Ascending aorta (tissue), 2 donors: Measurements from ENCODE around the gene TMEM87A. TPM values are rescaled to one million over a fixed set of nuclear protein-coding genes. Genes with fewer than 3 reads are reported as not detected.
"Not testable (repeated sequence)": the region's sequence is repeated elsewhere in the genome, so short reads cannot be mapped to it uniquely, and the experiment has no call there.

ENCODE experiments used
- DNase-seq, 2 donors: peaks; one replicate each; pipeline ENCODE4 v3.0.0-alpha.2; 2019; ENCODE audit warnings: low spot score in 2 of 2
- H3K27ac ChIP-seq, 2 donors: fragments of 200-600 bp; sonication (generic); one replicate each; pipeline ENCODE4 v1.5.1; 2016 to 2017; ENCODE audit warnings: mild to moderate bottlenecking in 1 of 2
- H3K27me3 ChIP-seq: fragments of 200-600 bp; sonication (generic); one replicate; pipeline ENCODE4 v1.5.1; 2017
- H3K36me3 ChIP-seq, 2 donors: fragments of 200-600 bp; sonication (generic); one replicate each; pipeline ENCODE4 v1.5.1; 2016
- H3K4me1 ChIP-seq, 2 donors: fragments of 200-600 bp; sonication (generic); one replicate each; pipeline ENCODE4 v1.5.1; 2016 to 2017; ENCODE audit warnings: mild to moderate bottlenecking in 1 of 2
- H3K4me3 ChIP-seq, 2 donors: fragments of 200-600 bp; sonication (generic); one replicate each; pipeline ENCODE4 v1.5.1; 2016 to 2017; ENCODE audit warnings: mild to moderate bottlenecking in 1 of 2
- H3K9me3 ChIP-seq, 2 donors: fragments of 200-600 bp; sonication (generic); one replicate each; pipeline ENCODE4 v1.5.1; 2016
- intact Hi-C: fragments of 100-400 bp; cut with DNase I; formaldehyde crosslinking; loops from one replicate; pipeline ENCODE4 v1.15.1; 2023
- total RNA-seq: library from RNA; depleted of rRNA; stranded (reverse); fragments of >200 nt; gene quantifications from one replicate; pipeline ENCODE4 v1.1.0, GENCODE V29; 2016
- TF ChIP-seq, protein P1 (sequence below), 3 experiments: fragments of 200-600 bp in 2 of 3; fragments of 450-650 bp in 1 of 3; sonication (generic) in 2 of 3; IDR thresholded peaks; one replicate each; pipeline ENCODE4 v1.5.1; 2016 to 2019; ENCODE audit warnings: antibody characterized with exemption in 3 of 3, mild to moderate bottlenecking in 1 of 3, moderate library complexity in 1 of 3

Gene TMEM87A
- total RNA-seq, 1 donor from 2014 or later, result 25.4 TPM

DNA sequence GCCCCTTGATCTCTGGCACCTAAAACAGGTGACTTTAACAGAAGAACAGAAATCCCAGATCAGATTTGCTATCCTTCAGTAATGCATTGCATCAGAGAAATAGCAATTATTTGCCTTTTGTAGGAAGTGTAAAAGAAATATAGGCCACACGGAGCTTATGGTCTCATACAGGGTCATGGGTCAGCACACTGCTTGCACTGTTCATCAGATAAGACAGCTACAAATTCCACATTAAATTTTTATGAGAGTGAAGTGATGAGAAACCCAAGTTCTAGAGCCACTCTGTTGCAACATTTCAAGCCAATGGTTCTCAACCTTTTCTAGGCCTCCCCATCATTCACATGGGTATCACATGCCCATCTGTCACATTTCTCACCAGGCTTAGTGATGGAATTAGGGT lies 33.4 kb upstream of the TMEM87A start:
- TF ChIP-seq, protein P1, sequence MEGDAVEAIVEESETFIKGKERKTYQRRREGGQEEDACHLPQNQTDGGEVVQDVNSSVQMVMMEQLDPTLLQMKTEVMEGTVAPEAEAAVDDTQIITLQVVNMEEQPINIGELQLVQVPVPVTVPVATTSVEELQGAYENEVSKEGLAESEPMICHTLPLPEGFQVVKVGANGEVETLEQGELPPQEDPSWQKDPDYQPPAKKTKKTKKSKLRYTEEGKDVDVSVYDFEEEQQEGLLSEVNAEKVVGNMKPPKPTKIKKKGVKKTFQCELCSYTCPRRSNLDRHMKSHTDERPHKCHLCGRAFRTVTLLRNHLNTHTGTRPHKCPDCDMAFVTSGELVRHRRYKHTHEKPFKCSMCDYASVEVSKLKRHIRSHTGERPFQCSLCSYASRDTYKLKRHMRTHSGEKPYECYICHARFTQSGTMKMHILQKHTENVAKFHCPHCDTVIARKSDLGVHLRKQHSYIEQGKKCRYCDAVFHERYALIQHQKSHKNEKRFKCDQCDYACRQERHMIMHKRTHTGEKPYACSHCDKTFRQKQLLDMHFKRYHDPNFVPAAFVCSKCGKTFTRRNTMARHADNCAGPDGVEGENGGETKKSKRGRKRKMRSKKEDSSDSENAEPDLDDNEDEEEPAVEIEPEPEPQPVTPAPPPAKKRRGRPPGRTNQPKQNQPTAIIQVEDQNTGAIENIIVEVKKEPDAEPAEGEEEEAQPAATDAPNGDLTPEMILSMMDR (IDR thresholded peaks at IDR 0.05), result no peak
- Histone ChIP-seq H3K27ac (no peak overlapping the region), H3K27me3 (no peaks in the 10 kb centered on the region), H3K9me3 (peaks cover 0 to 9% of the 10 kb centered on the region in 2 donors), H3K36me3 (peaks cover 21 to 39% of the 10 kb centered on the region in 2 donors), H3K4me3 (no peak overlapping the region), H3K4me1 (no peaks in the 10 kb centered on the region)
- DNase-seq, result no peak
- intact Hi-C loops, result no loop called here

DNA sequence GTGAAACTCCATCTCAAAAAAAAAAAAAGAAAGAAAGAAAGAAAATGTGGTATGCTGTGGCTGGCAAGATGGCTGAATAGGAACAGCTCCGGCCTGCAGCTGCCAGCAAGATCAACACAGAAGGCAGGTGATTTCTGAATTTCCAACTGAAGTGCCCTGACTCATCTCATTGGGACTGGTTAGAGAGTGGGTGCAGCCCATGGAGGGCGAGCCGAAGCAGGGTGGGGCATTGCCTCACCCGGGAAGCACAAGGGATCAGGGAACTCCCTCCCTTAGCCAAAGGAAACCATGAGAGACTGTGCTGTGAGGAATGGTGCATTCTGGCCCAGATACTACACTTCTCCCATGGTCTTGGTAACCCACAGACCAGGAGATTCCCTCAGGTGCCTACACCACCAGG lies 27.8 kb upstream of the TMEM87A start:
- H3K27ac ChIP-seq, intact Hi-C loops, H3K27me3 ChIP-seq, H3K4me3 ChIP-seq, DNase-seq, H3K9me3 ChIP-seq, H3K4me1 ChIP-seq: not testable (repeated sequence)
- H3K36me3 ChIP-seq, result peaks cover 8 to 20% of the 10 kb centered on the region in 2 donors

DNA sequence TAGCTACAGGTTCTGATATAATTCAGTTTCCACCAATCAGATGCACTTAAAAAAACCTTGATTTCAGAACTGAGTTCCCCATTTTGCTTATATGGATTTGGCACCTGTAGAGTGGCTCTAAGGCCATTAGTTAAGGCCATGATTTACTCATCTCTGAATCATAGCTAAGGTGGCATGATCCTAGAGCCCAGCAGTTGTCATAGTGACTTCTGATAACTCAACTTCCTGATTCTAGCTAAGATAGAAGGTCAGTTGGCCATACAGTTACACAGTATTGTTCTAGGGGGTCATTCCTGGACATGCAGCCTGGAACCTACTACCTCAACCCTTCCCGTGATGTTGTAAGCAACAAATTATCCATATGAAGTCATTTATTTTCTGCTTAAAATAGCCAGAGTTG lies 15.9 kb upstream of the TMEM87A start:
- intact Hi-C loops, result no loop called here
- Histone ChIP-seq H3K27ac (no peak overlapping the region), H3K4me3 (no peak overlapping the region), H3K4me1 (no peaks in the 10 kb centered on the region), H3K27me3 (no peaks in the 10 kb centered on the region), H3K36me3 (peaks cover 55 to 59% of the 10 kb centered on the region in 2 donors), H3K9me3 (no peaks in the 10 kb centered on the region)
- TF ChIP-seq, protein P1 (IDR thresholded peaks at IDR 0.05), result no peak
- DNase-seq, result no peak

DNA sequence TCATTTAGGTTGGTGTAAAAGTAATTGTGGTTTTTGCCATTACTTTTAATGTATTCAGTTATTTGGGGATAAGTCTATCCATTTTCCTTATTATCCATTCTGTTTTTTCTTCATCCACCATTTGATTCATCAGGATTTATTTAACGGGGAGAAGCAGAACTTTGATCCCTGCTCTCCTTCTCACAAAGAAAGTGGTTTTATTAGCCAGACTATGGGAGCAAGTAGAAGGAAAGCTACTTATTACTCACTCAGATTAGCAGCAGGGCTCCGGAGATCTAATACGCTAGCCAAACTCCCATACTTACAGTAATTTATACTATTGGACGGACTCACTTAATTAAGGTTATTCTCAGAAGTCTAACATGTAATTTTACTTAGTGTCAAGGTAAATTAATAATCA lies 14.7 kb upstream of the TMEM87A start:
- H3K27me3 ChIP-seq, result no peaks in the 10 kb centered on the region
- H3K27ac ChIP-seq, result no peak overlapping the region
- no peak for DNase-seq
- intact Hi-C loops, result no loop called here
- H3K4me3 ChIP-seq, result no peak overlapping the region
- H3K9me3 ChIP-seq, result no peaks in the 10 kb centered on the region
- H3K4me1 ChIP-seq, result no peaks in the 10 kb centered on the region
- TF ChIP-seq, protein P1 (IDR thresholded peaks at IDR 0.05), result no peak
- H3K36me3 ChIP-seq, result peaks cover 54 to 58% of the 10 kb centered on the region in 2 donors

DNA sequence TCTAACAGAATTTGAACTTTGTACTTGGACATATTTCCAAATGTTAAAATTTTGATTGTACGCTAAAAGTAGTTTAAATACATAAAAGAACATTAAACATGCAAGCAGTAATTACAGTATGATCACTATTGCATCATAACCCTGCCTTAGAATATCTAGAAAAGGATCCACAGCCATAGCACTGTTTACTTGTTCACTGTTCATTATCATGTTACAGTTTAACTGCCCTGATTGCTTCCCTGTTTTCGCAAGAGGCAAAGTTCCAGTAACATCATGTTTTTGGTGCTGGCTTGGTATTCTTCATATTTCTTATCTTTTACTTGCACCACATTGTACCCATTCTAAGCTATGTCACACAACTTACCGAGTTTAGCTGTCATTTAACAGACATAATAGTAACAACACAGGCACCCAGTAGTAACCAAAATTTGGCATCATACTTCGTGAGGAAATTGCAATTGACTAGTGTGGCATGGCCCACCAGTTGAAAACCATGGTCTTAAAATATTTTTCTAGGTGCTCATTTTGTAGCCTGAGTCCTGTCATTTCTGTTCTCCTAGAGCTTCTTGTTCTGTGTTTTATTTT lies 13.3 kb upstream of the TMEM87A start:
- Histone ChIP-seq H3K4me1 (no peaks in the 10 kb centered on the region), H3K4me3 (no peak overlapping the region), H3K27ac (no peak overlapping the region), H3K27me3 (no peaks in the 10 kb centered on the region), H3K9me3 (no peaks in the 10 kb centered on the region), H3K36me3 (peaks cover 44 to 55% of the 10 kb centered on the region in 2 donors)
- DNase-seq, result no peak
- TF ChIP-seq, protein P1 (IDR thresholded peaks at IDR 0.05), result no peak
- intact Hi-C loops, result no loop called here

DNA sequence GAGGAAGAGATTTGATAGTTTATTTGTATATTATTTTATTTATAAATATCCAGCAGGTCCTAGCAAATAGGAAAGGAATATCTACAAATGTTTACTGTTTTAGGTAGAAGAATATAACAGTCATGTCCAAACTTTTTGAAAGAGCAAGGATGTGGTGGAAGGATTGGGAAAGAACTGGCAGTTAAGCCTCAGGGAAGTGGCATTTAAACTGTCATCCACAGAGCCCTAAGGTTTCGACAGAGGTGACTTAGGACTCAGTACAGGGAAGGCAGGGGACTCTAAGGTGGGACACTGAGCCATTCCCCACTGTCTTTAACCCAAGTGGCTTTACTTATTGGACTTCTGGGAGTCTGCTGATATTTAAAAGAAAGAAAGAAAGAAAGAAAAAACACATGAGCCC lies 11.8 kb upstream of the TMEM87A start:
- no peak overlapping the region for H3K27ac ChIP-seq
- no peaks in the 10 kb centered on the region for H3K4me1 ChIP-seq
- intact Hi-C loops, result no loop called here
- DNase-seq, result no peak
- no peak overlapping the region for H3K4me3 ChIP-seq
- TF ChIP-seq, protein P1 (IDR thresholded peaks at IDR 0.05), result no peak
- no peaks in the 10 kb centered on the region for H3K9me3 ChIP-seq
- no peaks in the 10 kb centered on the region for H3K27me3 ChIP-seq
- H3K36me3 ChIP-seq, result peaks cover 45 to 53% of the 10 kb centered on the region in 2 donors
